HG03064 (cell line): ENCODE data around the gene DEGS1.

Source experiments
- ATAC-seq: cut with Tn5 transposase; IDR thresholded peaks from one replicate; pipeline ENCODE4 v1.9.1; 2021; ENCODE audit warnings: low read depth; ENCODE audit not compliant: unreplicated experiment

The DEGS1 gene

DNA sequence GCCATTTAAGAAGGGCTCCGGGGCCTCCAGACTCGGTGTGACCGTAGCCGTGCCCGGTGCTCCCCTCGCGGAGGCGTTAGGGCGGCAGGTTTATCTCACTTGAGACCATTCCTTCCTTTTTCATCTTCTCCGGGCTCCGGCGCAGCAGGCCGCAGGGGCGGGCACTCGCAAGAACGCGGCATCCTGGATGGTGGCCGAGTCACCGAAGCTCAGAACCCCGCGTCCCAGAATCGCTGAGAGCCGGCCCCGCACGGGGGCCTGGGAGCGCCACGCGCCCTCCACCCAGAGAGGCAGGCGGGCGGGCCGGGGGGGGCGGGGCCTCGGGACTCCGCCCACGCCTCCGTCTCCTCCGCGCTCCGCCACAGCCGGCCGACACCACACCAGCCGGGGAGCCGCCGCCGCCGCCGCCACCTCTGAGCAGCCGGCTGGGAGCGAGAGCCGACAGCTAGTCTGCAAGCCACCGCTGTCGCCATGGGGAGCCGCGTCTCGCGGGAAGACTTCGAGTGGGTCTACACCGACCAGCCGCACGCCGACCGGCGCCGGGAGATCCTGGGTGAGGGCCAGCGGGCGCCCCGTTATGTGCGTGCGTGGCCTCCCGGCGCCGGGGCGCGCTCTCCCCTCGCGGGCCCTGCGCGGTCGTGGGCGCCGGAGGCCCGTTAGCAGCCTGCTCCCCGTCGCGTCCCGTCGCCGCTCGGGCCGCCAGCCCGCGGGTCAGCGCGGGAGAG lies at the start of gene DEGS1:
TSS of gene DEGS1 (plus strand) at position 375 of the 725 bp plus-strand sequence. CDS start at position 472, 97 bp downstream.
- peak; percentile 66 for ATAC-seq

DNA sequence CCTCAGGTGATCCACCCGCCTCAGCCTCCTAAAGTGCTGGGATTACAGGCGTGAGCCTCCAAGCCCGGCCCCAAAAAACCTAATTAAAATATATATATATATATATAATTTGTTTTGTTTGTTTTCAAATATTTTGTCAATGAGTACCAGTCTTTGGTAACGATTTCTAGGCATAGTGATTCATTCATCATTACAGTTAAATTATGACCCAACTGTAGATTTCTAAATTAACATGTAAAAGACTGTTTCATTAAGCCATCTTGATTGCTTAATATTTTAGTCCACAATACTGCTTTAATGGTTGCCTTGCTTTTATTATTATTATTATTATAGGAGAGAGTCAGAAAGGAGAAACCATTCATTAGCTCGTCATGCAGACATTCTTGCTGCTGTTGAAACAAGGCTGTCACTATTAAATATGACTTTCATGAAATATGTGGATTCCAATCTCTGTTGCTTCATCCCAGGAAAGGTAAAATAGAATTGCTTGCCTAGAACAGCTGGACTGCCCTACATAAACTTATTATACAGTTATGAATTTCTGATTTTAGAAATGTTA lies 49.2 kb upstream of the DEGS1 start:
- no peak for ATAC-seq

DNA sequence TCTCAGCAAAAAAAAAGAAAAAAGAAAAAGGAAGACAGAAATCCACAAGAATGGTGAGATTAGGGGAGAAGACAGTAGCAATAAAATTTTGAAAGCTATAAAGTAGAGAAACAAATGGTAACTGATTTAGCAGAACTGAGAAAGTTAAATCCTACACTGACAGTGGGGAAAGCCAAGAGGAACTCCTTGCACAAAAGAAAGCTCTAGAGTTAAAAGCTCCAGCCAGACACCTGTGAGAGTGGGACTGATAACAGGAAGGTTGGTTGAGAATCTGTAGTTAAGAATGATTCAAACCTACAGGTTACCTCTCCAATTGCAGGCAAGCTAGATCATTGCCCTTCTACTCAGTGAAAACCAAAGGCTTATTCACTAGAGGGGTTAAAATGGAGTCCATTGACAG lies 45.5 kb upstream of the DEGS1 start:
- ATAC-seq: no peak

DNA sequence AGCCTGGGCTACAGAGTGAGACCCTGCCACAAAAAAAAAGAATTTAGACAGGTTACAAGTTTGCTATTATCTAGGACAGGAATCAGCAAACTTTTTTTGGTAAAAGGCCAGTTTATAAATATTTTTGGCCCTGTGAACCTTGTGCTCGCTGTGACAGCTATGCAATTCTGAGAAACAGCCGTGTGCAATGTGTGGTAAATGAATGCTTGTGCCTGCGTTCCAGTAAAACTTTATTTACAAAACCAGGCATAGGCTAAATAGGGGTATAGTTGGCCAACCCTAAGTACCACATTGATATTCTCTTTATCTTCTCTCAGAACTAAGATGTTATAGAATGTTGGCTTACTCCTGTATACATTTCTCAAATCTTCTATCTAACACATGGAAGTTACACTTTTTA lies 44.8 kb upstream of the DEGS1 start:
- ATAC-seq: no peak

DNA sequence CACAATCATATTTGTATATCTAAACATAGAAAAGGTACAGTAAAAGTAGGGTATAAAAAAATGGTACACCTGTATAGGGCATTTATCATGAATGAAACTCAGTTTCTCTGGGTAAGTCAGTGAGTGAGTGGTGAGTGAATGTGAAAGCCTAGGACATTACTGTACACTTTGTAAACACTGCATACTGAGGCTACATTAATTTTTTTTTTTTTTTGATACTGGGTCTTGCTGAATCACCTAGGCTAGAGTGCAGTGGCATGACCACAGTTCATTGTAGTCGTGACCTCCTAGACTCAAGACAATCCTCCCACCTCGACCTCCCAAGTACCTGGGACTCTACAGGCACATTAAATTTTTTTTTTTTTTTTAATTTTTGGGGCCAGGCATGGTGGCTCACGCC lies 41.3 kb upstream of the DEGS1 start:
- ATAC-seq: no peak

DNA sequence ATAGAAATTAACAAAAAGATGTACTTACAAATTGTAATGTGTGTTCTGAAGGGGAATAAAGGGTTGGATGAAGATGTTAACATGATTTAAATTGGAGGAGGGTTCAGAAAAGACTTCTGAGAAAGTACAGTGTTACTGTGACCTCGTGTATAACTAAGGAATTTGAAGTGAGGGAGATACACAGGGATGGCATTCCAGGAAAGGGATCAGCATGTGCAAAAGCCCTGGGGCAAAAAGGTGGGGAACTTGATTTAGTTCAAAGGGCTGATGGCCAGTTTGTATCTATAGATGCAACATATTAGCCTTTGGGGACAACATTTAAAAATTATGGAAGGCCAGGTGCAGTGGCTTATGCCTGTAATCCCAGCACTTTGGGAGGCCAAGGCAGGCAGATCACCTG lies 33.3 kb upstream of the DEGS1 start:
- no peak for ATAC-seq

DNA sequence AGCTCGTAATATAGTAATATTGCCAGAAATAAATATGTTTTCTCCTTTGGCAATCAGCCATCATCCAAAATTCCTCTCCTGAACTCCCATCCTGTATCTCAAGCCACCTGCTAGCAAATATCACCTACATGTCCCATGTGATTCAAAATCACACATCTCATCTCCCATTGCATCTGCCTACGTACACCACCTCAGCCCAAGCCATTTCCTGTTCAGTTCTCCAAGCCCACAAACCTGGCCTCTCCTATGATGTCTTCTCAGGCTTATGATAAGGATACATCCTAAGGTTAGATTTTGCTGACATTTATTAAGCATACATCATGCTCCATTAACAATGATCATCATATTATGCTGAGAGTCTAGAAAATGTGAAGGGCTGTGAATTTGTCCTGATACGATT lies 31.9 kb upstream of the DEGS1 start:
- no peak for ATAC-seq

DNA sequence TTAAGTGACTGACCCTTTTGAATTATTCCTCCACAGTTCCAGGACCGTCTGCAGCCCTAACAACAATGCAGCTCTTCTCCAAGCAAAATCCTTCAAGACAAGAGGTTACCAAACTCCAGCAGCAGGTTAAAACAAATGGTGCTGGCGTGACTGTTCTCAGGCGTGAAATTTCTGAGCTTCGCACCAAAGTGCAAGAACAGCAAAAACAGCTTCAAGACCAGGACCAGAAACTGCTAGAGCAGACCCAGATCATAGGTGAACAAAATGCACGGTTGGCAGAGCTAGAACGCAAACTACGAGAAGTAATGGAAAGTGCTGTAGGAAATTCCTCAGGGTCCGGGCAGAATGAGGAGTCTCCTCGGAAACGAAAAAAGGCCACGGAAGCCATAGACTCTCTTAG lies 25.7 kb upstream of the DEGS1 start:
- no peak for ATAC-seq

DNA sequence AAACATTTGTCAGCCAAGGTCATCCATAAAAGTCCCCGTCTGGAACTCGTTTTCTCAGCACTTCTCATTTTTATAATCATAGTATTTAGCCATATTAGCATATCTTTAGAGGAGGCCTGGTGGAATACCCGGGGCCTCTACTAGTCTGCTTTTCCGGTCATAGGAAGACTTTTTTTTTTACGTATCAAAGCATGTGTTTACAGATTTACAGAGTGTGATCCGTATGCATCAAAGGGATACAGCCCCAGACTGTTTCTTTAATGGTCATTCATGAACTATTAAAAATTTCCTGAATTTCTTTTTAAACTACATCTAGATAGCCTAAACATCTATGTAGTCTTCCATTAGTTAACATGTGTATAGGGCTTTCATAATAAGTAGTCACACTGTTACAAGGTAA lies 23.5 kb upstream of the DEGS1 start:
- no peak for ATAC-seq

DNA sequence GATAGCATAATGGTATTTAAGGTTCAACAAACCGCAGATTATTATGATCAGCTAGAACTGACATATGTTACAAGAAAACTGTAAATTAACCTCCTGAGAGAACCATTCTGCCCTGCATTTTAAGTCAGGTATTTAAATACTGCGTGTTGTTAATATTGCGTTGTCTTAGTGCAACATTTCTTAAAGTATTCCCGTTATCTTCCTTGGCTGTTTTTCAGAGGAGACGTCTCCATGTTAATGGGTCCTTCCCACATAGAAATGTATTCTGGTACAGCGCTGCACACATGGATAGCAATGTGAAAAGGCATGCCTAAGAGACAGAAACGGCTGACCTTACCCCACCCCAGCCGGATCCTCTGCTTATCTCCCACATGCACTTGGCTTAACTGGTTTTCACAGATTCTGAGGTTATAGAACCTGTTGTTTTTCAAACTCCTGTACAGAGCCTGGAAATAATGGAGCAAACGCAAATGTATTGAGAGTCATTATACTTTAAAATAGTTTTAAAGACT lies 22.8 kb upstream of the DEGS1 start:
- no peak for ATAC-seq

DNA sequence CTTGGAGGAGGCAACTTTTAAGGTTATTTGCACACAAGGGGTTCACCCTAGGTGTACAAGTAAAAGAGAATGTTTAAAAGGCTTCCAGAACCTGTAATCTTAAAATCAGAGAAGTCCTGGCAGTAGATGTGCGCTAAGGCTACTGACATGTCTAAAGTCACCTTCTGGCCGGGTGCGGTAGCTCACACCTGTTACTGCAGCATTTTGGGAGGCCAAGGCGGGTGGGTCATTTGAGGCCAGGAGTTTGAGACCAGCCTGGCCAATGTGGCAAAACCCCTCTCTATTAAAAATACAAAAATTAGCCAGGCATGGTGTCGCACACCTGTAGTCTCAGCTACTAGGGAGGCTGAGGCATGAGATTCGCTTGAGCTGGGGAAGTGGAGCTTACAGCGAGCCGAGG lies 20.3 kb upstream of the DEGS1 start:
- ATAC-seq: no peak

DNA sequence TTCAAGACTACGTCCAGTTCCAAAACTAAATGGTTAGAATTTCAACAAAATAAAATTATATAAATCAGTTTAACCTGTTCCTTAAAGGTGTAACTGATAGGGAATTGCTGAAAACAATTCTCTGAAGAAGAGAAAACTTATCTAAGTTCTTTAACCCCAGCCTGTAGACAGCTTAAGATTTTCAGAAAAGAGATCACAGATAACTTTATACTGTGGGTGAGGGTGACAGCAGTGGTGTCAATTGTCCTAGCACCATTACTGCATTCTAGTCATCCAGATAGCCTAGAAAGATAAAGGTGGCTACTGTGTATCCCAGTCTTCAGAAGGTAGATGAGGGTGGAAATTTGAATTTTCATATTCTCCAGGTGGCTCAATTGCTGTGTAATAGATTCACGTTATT lies 19.7 kb upstream of the DEGS1 start:
- ATAC-seq: no peak

DNA sequence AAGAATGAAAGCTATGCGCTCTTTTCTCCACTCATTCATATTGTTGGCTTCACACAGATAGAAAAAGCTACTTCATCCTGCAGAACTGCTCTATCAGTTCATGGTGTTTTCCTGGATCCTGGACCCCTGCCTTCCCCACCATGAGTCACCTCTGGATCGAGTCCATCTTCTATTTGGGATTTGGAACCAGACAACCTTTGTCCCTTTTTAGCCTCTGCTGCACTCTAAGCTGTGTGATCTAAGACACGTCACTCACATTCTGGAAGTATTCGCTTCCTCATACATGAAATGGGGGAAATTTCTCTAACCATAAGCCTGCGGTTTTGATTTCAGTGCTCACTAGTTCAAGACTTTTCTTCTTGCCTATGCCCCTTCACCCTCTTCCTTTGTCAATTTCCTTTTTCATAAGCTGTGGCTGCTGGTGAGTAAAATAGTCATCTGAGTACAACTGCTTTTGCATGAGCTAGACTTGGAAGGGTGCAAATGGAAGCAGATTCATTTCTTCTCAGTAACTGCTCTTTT lies 14.1 kb upstream of the DEGS1 start:
- peak; percentile 94 for ATAC-seq

DNA sequence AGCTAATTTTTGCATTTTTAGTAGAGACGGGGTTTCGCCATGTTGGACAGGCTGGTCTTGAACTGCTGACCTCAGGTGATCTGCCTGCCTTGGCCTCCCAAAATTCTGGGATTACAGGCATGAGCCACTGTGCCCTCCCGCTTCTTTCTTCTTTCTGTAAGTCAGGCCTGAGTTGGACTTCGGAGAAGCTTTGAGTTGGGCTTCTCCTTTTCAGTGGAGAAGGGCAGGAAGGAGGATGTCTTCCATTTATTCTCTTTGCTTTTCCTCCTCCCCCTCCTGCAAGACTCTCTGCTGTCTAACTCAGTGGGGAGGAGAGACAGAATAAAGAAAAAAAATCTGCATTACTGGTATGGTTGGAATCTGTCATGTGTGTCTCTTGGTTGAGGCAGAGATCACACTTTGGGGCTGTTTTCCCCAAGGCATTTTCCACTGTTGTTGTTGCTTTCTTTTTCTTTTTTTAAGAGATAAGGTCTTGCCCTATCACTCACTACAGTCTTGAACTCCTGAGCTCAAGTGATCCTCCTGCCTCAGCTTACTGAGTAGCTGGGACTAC lies 13.2 kb upstream of the DEGS1 start:
- no peak for ATAC-seq

DNA sequence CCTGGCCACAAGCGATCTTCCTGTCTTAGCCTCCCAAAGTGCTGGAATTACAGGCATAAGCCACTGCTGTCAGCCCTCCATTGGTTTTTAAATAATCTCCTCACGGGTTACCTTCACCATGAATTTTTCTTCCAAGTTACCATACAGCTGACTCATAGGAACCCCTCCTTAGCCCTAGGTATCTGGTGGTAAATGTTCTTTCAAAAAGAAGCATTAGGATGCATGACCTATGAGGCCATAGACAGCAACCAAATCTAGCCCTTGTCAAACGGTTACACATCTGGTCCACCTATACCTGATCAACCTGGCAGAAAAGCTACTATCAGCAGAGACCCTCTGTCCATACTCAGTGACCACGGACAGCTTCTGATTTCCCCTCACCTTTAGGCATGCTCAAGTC lies 12.7 kb upstream of the DEGS1 start:
- no peak for ATAC-seq

DNA sequence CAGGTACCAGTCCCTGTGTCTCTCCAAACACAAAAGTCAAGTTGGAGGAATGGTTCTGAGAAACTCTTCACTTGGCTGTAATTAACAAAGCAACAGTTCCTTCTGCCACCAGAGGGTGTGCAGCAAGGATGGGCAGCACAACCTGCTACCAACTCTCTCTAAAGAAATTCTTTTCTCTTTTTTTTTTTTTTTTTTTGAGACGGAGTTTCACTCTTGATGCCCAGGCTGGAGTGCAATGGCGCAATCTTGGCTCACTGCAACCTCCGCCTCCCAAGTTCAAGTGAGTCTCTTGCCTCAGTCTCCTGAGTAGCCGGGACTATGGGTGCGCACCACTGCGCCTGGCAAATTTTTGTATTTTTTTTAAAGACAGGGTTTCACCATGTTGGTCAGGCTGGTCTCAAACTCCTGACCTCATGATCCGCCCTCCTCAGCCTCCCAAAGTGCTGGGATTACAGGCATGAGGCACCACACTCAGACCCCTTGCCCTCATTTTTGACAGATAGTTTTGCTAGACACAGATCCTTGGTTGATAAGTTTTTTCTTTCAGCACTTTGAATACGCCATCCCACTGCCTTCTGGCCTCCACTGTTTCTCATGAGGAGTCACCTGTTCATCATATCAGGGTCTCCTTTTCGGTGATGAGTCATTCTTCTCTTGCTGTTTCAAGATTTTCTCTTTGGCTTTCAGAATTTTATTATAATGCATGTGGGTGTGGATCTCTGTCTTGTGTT lies 12.1 kb upstream of the DEGS1 start:
- no peak for ATAC-seq

DNA sequence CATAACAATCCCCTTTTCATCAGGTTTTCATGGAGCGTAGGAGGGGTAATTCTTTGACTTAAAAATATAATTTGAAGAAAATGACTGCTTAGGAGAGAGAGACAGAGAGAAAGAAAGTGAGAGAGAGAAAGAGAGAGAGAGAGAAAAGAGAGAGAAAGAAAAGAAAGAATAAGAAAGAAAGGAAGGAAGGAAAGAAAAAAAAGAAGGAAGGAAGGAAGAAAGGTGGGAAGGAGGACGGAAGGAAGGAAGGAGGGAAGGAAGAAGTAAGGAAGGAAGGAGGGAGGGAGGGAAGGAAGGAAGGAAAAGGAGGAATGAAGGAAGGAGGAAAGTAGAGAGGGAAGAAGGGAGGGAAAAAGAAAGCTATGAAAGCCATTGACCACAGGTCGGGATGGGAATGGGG lies 10.8 kb upstream of the DEGS1 start:
- no peak for ATAC-seq

DNA sequence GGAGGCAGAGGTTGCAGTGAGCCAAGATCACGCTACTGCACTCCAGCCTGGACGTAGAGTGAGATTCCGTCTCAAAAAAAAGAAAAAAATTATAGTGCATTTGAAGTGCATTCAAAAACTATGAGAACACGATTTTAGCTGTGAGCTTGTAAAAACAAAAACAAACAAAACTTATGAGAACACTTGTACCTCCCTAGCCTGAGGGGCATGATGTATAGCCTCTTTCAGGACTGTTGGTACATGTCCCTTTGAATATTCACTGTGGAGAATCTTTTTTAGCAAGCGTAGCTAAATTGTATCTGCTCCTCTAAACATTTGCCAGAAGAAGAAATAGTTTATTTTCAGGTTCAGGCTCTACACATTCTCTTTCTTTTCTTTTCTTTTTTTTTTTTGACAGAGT lies 9.5 kb upstream of the DEGS1 start:
- no peak for ATAC-seq

DNA sequence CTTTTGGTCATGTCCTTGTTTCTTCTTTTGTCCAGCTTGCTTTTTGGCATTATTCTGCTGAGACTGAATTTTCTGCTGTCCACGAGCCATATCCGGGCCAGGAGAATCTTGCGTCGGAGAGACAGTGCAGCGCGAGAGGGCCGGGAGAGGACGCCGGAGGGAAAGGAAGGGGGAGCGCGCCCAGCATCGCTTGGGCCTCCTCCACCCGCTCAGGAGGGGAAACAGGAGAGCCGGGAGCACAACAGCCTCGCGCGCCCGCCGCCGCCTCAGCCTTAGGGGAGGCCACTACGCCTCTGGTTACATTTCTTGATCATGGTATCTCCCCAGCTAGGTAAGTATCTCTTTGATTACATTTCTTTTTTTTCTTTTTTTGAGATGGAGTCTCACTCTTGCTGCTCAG lies 7.4 kb upstream of the DEGS1 start:
- ATAC-seq: no peak

DNA sequence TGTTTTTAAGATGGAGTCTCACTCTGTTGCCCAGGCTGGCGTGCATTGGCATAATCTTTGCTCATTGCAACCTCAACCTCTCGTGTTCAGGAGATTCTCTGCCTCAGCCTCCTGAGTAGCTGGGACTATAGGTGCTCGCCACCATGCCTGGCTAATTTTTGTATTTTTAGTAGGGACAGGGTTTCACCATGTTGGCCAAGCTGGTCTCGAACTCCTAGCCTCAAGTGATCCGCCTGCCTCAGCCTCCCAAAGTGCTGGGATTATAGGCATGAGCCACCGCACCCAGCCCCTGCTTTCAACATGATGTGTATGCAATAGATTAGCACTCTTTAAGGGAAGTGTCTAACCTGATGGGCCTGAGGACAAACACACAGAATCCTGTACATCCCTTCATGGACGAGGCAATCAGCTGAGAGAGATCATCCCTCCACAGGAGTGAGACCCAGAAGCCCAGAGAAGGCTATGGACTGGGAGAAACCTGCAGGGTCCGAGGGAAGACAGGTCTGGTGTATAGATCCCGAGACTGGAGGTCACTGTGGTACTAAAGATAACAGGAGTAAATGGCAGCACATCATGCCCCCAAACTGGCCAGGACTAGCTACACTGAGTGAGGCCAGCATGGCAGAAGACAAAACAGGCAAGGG lies 5.6 kb upstream of the DEGS1 start:
- no peak for ATAC-seq

DNA sequence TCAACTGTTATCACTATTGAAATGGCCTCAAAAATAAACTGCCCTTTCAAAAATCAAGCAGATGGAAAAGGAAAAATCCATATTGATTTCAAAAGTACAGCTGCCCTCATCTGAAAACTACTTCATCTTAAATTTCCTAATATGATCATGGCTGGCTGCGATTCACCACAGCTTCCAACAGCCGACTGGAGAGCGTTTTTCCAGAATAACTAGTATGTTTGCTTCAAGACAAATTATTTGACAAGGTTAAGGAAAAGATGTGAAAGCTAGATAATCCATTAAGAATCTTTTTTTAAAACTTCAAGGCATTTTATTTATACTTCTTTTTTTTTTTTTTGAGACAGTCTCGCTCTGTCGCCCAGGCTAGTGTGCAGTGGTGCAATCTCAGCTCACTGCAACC lies 4.1 kb upstream of the DEGS1 start:
- no peak for ATAC-seq
